ENCODE results near the gene ECI2.

The ECI2 gene

DNA sequence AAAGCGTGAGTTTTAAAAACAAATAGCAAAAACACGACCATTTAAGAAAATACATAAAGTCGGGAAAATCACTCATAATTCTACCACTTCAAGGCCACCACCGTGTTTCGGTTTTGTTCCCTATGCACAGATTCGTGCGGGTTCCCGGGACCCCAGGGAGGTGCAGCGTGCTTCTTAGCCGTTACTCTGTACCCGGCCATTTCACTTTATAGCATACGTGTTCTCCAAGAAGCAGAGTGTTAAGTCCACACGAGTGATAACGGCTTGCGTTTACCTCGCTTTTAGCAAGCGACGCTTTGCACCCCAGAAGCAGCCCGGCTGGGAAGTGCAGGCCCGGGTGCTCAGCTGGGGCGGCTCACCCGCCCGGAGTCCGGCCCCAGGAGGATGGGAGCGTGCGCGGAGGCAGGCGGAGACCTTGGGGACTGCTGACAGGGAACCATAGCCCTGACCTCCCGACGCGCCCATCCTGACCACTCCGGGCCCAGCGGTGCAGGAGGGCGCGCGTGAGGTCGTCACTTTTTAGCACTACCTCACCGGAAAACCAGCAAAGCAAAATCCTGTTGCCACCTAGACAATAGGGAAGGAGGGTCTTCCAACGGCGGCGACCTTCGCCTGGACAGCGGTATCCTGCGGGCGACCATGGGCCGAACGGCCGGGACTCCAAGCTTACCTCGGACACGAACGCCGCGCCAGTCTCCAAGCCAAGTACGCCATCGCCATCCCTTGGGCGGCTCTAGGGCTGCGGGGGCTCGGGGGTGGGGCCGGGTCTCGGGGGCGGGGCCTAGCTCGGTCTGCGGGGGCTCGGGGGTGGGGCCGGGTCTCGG is at the start of gene ECI2:
ECI2 (minus strand) TSS at position 735 of the 824 bp plus-strand sequence; CDS start at position 720, 15 bp downstream.
- Mint-ChIP-seq H3K36me3 (peaks cover 23% of the 10 kb centered on the region), H3K4me1 (peaks cover 16% of the 10 kb centered on the region), H3K27me3 (no peaks in the 10 kb centered on the region), H3K4me3 (peak within 1 kb of the TSS; percentile 94), H3K9me3 (peaks cover 1% of the 10 kb centered on the region), H3K27ac (peak within 1 kb of the TSS; percentile 89)
- ATAC-seq (ENCODE audit: low read depth) (peak; percentile 15), DNase-seq (ENCODE audit: low spot score in 2 of 2) (peak in 1 of 2 donors; percentile 34)

DNA sequence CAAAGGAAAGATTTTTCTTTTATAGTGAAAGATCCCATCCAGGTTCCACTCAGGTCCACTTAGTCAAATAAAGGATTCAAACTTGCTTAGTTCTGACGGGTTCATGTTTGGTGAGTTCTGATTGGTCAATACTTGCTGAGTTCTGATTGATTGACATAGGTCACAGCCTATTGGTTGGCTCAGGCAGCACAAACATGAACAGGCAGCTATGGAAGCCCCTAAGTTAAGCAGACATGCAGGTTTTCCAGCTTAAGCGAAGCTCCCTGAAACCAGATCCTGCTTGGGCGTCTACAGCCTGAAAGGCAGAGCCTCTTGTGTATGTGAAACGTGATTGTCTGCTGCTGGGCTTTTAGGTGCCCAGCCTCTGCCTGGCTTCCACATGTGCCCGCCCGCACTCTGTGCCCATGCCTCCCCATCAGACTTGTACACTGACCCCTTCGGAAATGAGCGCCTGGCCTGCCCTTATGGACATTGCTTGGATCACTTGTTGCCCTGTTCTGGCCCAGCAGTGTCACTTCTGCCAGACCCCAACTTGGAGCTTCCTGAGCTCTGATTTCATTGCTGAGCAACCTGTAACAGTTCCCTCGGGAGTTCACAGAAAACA is 45.4 kb upstream of the ECI2 start:
- Mint-ChIP-seq H3K27ac (no peak overlapping the region), H3K4me3 (no peak overlapping the region)
- ATAC-seq (ENCODE audit: low read depth) = no peak

GRCh38 chr6:4179960-4180651 is 44.7 kb upstream of the ECI2 start:
- H3K27ac Mint-ChIP-seq = no peak overlapping the region
- peaks cover 7% of the 10 kb centered on the region for H3K27me3 Mint-ChIP-seq
- H3K4me1 Mint-ChIP-seq = no peaks in the 10 kb centered on the region
- H3K36me3 Mint-ChIP-seq = no peaks in the 10 kb centered on the region
- ATAC-seq (ENCODE audit: low read depth) (no peak), DNase-seq (ENCODE audit: low spot score in 2 of 2) (no peak)
- H3K4me3 Mint-ChIP-seq = no peak overlapping the region
- H3K9me3 Mint-ChIP-seq = no peaks in the 10 kb centered on the region

More for the DNA sequence above, 45.4 kb upstream of the ECI2 start:
- Mint-ChIP-seq H3K9me3 (no peaks in the 10 kb centered on the region), H3K36me3 (no peaks in the 10 kb centered on the region), H3K27me3 (peaks cover 11% of the 10 kb centered on the region), H3K4me1 (no peaks in the 10 kb centered on the region)
- DNase-seq (ENCODE audit: low spot score in 2 of 2) = no peak

- no peak overlapping the region for H3K4me3 Mint-ChIP-seq
- no peaks in the 10 kb centered on the region for H3K4me1 Mint-ChIP-seq
- DNase-seq (ENCODE audit: low spot score in 2 of 2) (no peak), ATAC-seq (ENCODE audit: low read depth) (no peak)
- H3K27me3 Mint-ChIP-seq = peaks cover 7% of the 10 kb centered on the region
- H3K36me3 Mint-ChIP-seq = no peaks in the 10 kb centered on the region
- H3K9me3 Mint-ChIP-seq = no peaks in the 10 kb centered on the region
- H3K27ac Mint-ChIP-seq = no peak overlapping the region
Measured at GRCh38 chr6:4178737-4179333, 43.5 kb upstream of the ECI2 start.

GRCh38 chr6:4176907-4177306 is 41.5 kb upstream of the ECI2 start:
- peaks cover 5% of the 10 kb centered on the region for H3K27me3 Mint-ChIP-seq
- no peak overlapping the region for H3K4me3 Mint-ChIP-seq
- DNase-seq (ENCODE audit: low spot score in 2 of 2) = no peak
- peaks cover 3% of the 10 kb centered on the region for H3K4me1 Mint-ChIP-seq
- no peak overlapping the region for H3K27ac Mint-ChIP-seq
- ATAC-seq (ENCODE audit: low read depth) = no peak
- H3K9me3 Mint-ChIP-seq = no peaks in the 10 kb centered on the region
- H3K36me3 Mint-ChIP-seq = no peaks in the 10 kb centered on the region

- Mint-ChIP-seq H3K4me3 (no peak overlapping the region), H3K4me1 (peaks cover 3% of the 10 kb centered on the region), H3K27me3 (no peaks in the 10 kb centered on the region), H3K9me3 (no peaks in the 10 kb centered on the region), H3K36me3 (no peaks in the 10 kb centered on the region), H3K27ac (no peak overlapping the region)
- no peak for ATAC-seq (ENCODE audit: low read depth)
- DNase-seq (ENCODE audit: low spot score in 2 of 2) = no peak
Measured at GRCh38 chr6:4174042-4174441, 38.7 kb upstream of the ECI2 start.

DNA sequence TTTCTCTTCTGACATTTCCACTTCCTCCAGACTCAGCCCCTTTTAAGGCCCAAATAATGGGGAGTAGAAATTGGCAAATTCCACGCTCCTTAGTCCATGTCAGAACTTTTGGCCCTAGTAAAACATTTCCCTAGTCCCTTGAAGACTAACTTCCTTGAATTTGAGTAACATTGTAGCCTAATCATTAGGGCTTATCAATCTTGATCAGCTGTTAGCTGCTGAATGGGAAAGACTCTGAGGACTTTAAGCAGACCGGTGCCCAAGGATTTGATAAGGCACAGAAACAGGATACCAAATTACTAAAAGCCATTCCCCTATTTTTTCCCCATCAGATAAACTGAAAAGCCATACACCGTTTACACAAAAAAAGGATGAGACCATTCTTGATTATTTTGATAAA is 37.0 kb upstream of the ECI2 start:
- no peak overlapping the region for H3K4me3 Mint-ChIP-seq
- no peaks in the 10 kb centered on the region for H3K27me3 Mint-ChIP-seq
- H3K36me3 Mint-ChIP-seq = no peaks in the 10 kb centered on the region
- peaks cover 3% of the 10 kb centered on the region for H3K4me1 Mint-ChIP-seq
- H3K27ac Mint-ChIP-seq = peak overlapping the region; percentile 15
- no peaks in the 10 kb centered on the region for H3K9me3 Mint-ChIP-seq
- ATAC-seq (ENCODE audit: low read depth) (no peak), DNase-seq (ENCODE audit: low spot score in 2 of 2) (no peak)

DNA sequence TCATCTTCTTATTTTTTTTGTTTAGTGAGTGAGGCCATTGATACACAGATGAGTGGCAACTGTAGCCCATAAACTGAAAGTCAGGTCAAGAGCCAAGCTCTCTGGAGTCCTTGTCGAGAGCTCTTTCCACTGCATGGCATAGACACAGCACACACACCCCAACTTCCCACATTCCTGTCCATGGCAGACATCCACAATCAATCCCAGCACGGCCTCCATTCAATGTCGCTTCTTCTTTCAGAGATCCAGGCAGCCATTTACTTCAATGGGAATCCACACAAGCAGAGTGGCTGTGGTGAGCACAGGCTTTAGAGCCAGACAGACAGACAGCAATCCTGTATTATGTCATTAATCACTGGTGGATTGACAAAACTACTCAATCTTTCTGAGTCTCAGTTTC is 34.9 kb upstream of the ECI2 start:
- ATAC-seq (ENCODE audit: low read depth) = no peak
- Mint-ChIP-seq H3K27me3 (peaks cover 2% of the 10 kb centered on the region), H3K9me3 (no peaks in the 10 kb centered on the region), H3K27ac (no peak overlapping the region), H3K4me1 (peaks cover 3% of the 10 kb centered on the region), H3K4me3 (no peak overlapping the region), H3K36me3 (peaks cover 2% of the 10 kb centered on the region)
- DNase-seq (ENCODE audit: low spot score in 2 of 2) = no peak

DNA sequence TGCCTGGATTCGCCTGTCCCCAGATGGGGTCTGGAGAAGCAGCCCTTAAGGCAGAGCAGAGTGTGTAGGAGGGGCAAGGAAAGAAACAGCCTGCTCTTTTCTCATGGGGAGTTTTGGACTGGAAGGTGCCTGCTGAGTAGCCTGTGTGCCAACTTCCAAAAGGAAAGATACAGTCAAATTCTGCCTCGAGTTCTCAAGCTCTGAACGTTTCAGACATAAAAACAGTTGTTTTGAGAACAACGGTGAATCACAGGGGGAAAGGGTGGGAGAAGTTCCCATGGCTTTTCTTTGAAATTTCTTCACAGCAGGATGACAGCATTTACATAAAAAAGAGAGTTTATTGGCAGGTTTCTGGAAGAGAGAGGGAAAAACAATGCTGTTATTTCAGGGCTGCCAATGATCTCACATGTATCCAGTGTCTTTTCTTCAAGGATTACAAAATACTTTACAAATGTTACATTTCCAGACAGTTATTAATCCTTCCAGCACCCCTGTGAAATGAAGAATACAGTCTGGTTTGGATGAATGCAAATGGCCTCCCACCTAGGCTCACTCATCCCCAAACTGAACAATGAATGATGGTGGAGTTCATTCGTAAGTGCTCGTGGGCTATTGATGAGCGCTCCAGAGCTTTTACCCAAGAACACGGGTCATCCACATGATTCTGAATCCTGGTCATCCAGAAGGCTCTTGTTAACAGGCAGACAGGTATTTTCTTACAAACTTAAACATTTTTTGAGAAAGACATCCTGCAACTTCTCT is 33.8 kb upstream of the ECI2 start:
- no peaks in the 10 kb centered on the region for H3K9me3 Mint-ChIP-seq
- peaks cover 2% of the 10 kb centered on the region for H3K27me3 Mint-ChIP-seq
- H3K36me3 Mint-ChIP-seq = peaks cover 2% of the 10 kb centered on the region
- DNase-seq (ENCODE audit: low spot score in 2 of 2) (no peak), ATAC-seq (ENCODE audit: low read depth) (no peak)
- peaks cover 3% of the 10 kb centered on the region for H3K4me1 Mint-ChIP-seq
- H3K27ac Mint-ChIP-seq = no peak overlapping the region
- no peak overlapping the region for H3K4me3 Mint-ChIP-seq

DNA sequence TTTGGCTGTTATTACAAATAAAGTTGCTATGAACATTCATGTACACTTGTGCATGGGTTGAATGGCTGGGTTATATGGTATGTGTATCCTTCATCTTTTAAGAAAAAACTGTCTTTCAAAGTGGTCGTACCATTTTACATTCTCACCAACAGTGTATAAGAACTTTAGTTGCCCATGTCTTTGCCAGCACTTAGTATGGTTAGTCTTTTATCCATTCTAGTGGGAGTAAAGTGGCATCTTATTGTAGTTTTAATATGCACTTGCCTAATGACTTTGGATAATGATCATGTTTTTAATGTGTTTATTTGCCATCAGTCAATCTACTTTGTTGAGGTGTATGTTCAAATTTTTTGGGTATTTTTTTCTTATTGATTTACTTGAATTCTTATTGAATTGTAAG is 32.5 kb upstream of the ECI2 start:
- Mint-ChIP-seq H3K36me3 (peaks cover 2% of the 10 kb centered on the region), H3K4me1 (peaks cover 3% of the 10 kb centered on the region), H3K27me3 (peaks cover 2% of the 10 kb centered on the region), H3K9me3 (no peaks in the 10 kb centered on the region), H3K27ac (no peak overlapping the region), H3K4me3 (no peak overlapping the region)
- ATAC-seq (ENCODE audit: low read depth) (no peak), DNase-seq (ENCODE audit: low spot score in 2 of 2) (no peak)

DNA sequence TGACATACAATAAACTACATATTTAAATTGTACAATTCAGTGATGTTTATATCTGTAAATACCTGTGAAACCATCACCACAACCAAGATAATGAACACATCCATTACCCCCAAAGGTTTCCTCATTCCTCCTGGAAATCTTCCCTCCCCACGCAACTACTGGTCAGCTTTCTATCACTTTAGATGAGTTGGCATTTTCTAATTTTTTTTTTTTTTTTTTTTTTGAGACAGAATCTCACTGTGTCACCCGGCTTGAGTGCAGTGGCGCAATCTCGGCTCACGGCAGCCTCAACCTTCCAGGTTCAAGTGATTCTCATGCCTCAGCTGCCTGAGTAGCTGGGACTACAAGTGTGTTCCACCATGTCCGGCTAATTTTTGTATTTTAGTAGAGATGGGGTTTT is 31.7 kb upstream of the ECI2 start:
- no peak overlapping the region for H3K4me3 Mint-ChIP-seq
- H3K4me1 Mint-ChIP-seq = peaks cover under 1% of the 10 kb centered on the region
- ATAC-seq (ENCODE audit: low read depth) (no peak), DNase-seq (ENCODE audit: low spot score in 2 of 2) (no peak)
- H3K36me3 Mint-ChIP-seq = peaks cover 2% of the 10 kb centered on the region
- H3K9me3 Mint-ChIP-seq = no peaks in the 10 kb centered on the region
- H3K27me3 Mint-ChIP-seq = peaks cover 2% of the 10 kb centered on the region
- no peak overlapping the region for H3K27ac Mint-ChIP-seq

DNA sequence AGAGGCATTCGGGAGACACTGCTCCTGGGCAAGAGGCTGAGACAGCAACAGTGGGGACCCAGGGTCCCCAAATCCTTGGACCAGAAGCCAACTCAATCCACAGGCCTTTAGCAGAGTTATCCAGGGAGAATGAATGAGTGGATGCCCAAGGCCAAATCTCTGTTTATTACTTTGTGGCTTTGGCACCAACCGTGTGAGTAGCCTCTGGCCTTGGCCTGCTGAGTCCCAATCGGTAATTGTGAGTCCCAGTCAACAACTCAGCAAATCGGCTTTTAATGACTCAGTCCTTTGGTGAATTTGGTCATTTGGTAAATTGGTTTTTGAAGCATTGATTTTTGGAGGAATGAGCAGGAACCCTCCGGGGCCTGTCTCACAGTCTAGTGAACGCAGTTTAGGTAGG is 29.1 kb upstream of the ECI2 start:
- Mint-ChIP-seq H3K9me3 (no peaks in the 10 kb centered on the region), H3K36me3 (peaks cover 2% of the 10 kb centered on the region), H3K27me3 (peaks cover 3% of the 10 kb centered on the region), H3K4me3 (no peak overlapping the region), H3K27ac (no peak overlapping the region), H3K4me1 (no peaks in the 10 kb centered on the region)
- DNase-seq (ENCODE audit: low spot score in 2 of 2) (no peak), ATAC-seq (ENCODE audit: low read depth) (no peak)

DNA sequence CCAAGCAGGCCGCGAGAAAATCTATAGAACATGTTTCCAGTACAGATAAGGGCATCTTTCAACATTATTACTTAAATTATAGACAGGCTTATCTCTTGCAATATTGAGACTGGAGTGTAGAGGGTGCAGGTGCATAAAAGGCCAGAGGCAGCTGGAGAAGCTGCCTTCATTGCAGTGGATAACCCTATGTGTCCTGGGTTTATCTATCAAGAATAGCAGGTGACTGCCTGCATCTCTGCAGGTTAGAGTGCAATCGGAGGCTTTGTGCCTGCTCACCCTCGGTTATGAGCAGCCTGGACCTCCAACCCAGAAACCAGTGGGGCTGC is 28.7 kb upstream of the ECI2 start:
- ATAC-seq (ENCODE audit: low read depth) (no peak), DNase-seq (ENCODE audit: low spot score in 2 of 2) (no peak)
- Mint-ChIP-seq H3K9me3 (no peaks in the 10 kb centered on the region), H3K4me3 (no peak overlapping the region), H3K36me3 (peaks cover 2% of the 10 kb centered on the region), H3K27me3 (peaks cover 3% of the 10 kb centered on the region), H3K4me1 (no peaks in the 10 kb centered on the region), H3K27ac (no peak overlapping the region)

Data from memory B cell (primary cell).